CD4-positive, alpha-beta T cell treated with Interleukin-6 at 100 ng/mL for 8 hours (primary cell): ENCODE measurements around the gene PLPP7.
"Not testable (repeated sequence)": the region's sequence is repeated elsewhere in the genome, so short reads cannot be mapped to it uniquely, and the experiment has no call there.

Source experiments
- DNase-seq: peaks from one replicate; pipeline ENCODE4 v3.0.0-alpha.2; 2020; ENCODE audit warnings: mixed read lengths, low spot score

Gene PLPP7

DNA sequence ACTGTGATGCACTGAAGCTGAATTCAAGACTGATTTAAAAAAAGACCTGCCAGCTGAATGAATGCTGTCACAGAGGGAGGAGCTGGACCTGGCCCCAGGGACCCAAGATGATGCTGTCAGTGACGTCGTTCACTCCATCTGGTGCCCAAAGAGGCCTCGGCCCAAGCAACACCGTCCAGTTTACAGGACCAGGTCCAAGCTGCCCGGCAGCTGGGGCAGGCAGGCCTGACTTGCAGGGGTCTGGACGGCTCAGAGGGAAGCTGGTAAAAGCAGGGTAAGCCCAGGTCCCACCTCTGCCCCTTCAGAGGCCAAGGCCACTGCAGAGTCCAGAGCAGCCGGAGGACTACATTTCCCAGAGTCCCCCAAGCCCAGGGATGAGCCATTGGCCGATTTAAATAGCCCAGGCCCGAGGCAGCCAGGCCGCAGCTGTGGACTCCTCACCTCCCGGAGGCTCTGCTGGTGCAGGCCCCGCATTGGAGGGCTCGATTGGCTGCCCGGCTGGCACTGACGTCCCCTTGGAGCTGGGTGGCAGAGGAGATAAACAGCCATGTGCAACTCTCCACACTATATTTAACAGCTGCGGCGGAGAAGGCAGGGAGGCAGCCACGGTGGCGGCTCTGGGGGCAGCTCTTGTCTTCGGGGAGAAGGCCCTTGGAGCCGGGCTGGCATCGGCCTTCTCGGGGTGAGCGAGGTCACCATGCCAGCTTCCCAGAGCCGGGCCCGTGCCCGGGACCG, at the start of gene PLPP7:
Gene PLPP7 (plus strand): TSS at position 423 of the 735 bp plus-strand sequence. CDS start 275 bp downstream, at position 698.
- DNase-seq, result no peak

- no peak for DNase-seq
Measured at GRCh38 chr9:131240047-131240921, 49.2 kb upstream of the PLPP7 start.

DNA sequence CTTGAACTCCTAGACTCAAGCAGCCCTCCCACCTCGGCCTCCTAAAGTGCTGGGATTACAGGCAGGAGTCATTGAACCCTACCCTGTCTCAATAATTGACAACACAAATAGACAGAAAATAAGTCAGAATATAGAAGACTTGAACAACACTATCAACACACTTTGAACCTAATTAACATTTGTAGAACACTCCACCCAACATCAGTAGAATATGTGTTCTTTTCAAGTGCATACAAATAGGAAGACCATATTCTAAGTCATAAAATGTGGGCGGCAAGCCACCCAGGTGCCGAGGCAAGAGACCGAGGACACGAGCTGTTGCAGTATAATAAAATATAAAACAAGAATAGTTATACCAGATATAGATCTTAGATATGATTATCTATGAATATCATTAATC, 45.2 kb upstream of the PLPP7 start:
- DNase-seq, result not testable (repeated sequence)

- no peak for DNase-seq
Measured at GRCh38 chr9:131246618-131247017, 42.9 kb upstream of the PLPP7 start.

DNA sequence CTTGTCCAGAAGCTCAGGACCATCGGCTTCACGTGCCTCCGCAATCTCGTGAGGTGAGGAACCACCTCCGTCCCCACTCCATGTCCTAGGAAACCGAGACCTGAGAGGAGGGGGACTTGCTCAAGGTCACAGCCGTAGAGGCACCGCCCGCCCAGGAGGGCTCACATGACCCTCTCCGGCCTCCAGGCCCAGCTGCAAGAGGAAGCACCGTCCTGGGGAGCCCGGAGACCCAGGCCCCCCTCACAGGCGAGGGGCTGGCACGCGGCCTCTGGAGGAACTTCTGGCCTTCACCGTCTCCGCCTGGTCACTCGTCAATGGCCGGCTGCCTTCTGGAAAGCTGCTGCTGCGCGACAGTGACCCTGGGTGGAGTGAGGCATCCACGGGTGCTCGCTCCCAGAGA, 37.4 kb upstream of the PLPP7 start:
- DNase-seq, result no peak

- DNase-seq, result no peak
Measured at GRCh38 chr9:131253891-131254491, 35.5 kb upstream of the PLPP7 start.

DNA sequence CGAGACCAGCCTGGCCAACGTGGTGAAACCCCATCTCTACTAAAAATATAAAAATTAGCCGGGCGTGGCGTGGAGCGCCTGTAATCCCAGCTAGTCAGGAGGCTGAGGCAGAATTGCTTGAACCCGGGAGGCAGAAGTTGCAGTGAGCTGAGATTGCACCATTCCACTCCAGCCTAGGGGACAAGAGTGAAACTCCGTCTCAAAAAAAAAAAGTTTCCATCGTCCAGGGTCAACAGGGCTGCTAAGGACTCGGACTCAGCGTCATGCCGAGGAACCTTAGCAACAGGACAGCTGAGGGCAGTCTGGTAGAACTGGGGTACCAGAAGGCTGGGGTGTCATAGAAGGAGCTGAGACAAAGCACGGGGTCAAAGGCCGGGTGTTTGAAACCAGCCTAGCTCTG, 34.9 kb upstream of the PLPP7 start:
- DNase-seq, result no peak

DNA sequence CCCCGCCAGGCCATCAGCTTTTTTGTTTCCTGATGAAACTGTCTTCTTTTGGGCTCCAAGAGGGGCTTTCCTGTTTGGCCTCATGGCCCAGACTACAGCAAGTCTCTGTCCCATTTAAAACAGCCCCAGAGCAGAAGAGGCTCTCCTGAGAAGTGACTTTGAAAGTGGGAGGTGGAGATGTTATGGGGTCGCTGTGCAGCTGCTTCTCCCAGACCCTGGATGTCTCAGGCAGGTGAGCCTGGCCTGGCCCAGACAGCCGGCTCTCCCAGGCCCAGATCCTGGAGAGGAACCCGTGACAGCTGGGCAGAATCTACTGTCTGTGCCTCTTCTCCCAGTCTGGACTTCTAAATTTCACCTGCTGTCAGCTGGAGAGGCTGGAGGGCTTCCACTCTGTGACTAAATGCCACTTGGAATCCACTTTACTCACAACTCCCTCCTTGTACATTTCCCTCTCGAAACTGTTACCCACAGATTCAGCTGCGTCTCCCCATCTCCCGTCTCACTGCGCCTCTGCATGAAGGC, 33.8 kb upstream of the PLPP7 start:
- no peak for DNase-seq

DNA sequence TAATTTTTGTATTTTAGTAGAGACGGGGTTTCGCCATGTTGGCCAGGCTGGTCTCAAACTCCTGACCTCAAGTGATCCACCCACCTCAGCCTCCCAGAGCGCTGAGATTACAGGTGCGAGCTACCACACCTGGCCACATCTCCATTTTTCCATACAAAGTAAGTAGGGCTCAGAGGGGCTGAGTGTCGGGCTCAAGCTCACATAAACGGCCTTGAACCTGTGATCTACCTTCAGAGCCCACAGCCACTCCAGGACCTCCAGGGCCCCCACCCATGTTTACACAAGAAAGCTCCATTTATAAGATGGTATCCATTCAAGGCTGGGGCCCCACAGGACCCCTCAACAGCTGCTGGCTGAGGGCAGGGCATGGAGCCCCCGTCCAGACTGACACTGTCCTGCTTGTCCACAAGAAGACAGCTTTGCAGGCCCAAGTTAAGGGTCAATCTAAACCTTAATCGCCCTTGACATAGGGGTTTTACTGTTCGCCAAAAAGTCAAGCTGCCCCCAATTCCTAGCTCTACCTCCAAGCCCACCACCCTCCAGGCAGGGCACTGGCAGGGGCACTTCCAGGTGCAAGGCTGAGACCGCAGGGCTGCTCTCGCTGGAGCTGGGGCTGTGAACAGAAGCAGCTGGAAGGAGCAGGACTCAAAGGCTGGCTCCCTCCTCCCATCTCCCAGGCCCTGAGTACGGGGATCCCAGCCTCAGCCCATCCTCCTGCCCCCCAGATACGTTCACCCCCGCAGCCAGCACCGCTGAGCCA, 32.1 kb upstream of the PLPP7 start:
- no peak for DNase-seq

- no peak for DNase-seq
Measured at GRCh38 chr9:131258186-131258585, 31.3 kb upstream of the PLPP7 start.

DNA sequence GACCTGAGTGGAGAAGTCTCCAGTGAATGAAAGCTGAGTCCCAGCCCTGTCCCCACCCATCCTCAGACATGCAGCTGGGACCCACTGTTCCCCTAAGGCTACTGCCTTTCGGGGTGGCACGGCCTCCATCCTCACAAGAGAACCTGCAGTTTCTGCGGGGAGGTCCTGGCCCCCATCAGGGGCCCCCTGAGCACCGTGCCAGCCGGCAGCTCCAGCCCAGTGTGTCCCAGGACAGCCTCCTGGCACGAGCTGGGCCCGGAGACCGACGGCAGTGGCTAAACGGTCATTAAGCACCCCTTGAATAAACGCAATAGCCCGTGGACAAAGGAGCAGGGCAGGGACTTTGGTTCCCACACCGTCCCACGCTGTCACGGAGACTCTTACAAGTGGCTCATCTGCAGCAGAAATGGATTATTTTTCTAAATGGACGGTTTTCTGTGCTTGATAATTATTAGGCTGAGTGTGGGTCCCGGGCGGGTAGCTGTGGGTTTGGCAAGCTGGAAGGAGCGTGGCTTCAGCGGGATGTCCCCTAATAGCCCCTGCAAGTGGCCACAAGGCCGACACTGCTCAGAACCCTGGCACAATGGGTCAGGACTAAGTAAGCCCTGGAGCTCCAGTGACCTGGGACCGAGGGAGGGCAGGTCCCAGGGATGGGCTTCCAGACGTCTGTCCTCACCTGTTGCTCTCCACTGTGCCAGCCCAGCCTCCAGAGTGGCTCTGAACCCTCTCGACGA, 30.7 kb upstream of the PLPP7 start:
- DNase-seq, result no peak

DNA sequence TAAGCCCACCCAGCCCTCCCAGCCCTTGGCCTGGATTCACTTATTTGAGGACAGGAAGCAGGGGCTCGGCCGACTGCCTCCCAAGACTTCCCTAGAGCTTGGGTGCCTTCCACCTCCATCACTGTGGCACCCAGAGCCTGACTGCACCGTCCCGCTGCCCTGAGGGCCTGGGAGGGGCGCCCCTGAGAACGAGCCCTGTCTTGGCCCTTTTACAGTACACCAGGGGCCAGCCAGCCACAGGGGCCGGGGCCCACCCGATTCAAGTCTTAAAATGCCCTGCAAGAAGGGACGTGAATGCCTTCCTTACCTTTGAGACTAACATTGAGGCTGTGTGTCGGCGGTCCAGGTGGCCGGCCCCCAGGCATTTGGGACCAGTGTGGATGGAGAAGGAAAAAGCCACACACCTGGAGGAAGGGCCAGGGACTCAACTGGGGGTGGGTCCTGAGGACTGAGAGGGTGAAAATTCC, 30.1 kb upstream of the PLPP7 start:
- DNase-seq, result no peak

DNA sequence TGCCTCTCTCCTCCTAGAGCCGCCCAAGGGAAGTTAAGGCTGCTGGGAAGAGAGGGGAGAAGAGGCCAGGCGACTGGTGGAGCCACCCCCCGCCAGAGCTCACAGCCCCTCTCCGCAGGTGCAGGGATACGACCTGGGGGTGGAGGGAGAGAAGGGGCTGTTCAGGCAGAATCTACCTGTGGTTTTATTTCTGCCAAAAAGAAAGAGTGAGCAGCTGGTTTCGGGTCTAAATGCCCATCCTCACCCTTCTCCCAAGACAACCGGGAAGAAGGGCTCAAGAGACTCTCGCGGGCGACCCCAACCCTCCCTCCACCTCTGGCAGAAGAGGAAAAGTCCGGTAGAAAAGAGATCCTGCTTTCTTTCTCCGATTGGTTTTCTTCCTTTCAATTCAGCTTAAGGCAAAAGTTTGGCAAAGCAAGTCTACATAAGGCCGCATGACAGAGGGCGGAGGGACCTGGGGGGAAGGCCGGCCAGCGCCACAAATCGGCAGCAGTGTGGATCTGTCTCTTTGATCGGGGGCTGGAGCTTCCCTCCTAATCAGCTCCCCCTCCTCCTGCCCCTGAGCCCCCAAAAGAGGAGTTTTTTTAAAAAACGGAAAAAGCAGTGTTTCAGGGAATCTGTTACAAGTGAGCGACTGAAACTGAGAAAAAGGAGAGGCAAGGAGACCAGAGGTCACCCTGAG, 29.5 kb upstream of the PLPP7 start:
- DNase-seq, result no peak

GRCh38 chr9:131260751-131261452, 28.6 kb upstream of the PLPP7 start:
- DNase-seq, result no peak

DNA sequence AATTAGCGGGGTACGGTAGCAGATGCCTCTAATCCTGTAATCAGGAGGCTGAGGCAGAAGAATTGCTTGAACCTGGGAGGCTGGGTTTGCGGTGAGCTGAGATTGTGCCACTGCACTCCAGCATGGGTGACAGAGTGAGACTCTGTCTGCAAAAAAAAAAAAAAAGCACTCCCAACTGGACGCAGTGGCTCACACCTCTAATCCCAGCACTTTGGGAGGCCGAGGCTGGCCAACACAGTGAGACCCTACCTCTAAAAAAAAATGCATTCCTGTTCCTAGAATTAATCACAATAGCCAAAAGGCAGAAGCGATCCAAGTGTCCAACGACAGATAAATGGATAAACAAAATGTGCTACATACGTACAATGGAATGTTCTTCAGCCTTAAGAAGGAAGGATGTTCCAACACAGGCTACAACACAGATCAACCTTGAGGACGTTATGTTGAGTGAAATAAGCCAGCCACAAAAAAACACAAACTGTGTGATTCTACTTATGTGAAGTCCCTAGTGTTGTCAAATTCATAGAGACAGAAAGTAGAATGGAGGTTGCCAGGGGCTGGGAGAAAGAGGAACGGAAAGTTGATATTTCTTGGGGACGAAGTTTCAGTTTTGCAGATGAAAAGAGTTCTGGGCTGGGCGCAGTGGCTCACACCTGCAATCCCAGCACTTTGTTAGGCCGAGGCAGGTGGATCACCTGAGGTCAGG, 27.0 kb upstream of the PLPP7 start:
- DNase-seq, result no peak

DNA sequence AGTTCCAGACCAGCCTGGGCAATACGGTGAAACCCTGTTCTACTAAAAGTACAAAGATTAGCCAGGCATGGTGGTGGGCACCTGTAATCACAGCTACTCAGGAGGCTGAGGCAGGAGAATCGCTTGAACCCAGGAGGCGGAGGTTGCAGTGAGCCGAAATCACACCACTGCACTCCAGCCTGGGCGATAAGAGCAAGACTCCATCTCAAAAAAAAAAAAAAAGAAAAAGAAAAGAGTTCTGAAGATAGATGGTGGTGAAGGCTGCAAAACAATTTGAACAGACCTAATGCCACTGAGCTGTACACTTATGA, 26.5 kb upstream of the PLPP7 start:
- not testable (repeated sequence) for DNase-seq

DNA sequence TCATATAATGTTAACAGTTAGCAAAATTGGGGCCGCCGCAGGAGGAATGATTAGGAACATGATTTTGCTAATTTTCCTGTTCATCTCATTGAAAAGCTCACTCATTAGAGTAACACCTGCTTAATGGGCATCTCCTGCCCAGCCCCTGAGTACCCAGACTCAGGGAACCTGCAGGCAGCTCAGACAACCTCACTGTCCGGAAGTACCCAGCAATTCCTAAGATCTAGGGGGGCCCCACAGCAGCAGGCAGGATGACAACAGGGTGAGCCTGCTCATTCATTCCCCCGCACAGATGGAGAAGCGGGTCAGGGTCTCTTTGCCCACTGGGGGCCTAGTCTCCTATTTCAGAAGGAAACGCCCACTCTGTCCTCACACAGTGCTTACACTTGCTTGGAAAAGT, 25.8 kb upstream of the PLPP7 start:
- DNase-seq, result no peak

DNA sequence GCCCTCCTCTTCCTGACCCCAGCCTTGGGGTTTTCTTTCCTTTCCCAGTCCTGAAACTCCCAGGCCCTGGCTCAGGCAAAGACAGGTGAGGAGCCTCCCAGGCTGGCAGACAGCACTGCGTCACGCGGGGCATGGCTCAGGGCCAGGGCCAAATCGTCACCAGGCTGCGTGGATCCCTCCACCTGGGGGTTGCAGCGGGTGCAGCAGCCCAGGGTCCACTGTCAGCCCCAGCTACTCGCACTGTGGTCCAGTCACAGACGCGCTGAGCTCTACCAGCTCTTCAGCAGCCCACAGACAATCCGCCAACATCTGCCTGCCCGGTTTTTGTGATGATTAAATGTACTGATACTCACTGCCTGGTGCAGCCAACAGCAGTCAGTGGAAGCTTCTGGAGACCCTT, 25.3 kb upstream of the PLPP7 start:
- DNase-seq, result peak; percentile 25
